Measurements from ENCODE around the gene DRAP1. TPM values are rescaled to one million over a fixed set of nuclear protein-coding genes. Genes with fewer than 3 reads are reported as not detected.

DRAP1 gene
- total RNA-seq (2014; rRNA removed; shearing (Covaris generic)), result 223 and 307 TPM in 2 replicates
- polyA plus RNA-seq (2016; fragmentation: Nextera tagmentation; extraction: Ambion mirVana), result 517 and 533 TPM in 2 replicates

GRCh38 chr11:65919141-65919572 lies at the start of gene DRAP1:
Gene DRAP1 (plus strand): TSS chr11:65919426. CDS start chr11:65919502, 76 bp downstream.
- H3K9me3 ChIP-seq (ENCODE audit: low read depth), result no peaks in the 10 kb centered on the region
- peaks cover 67% of the 10 kb centered on the region for H3K79me2 ChIP-seq (ENCODE audit: insufficient read depth)
- H2AFZ ChIP-seq, result peak within 1 kb of the TSS; percentile 23
- H3K4me2 ChIP-seq (ENCODE audit: unreplicated experiment), result peak within 1 kb of the TSS; percentile 87
- no peaks in the 10 kb centered on the region for H4K20me1 ChIP-seq (ENCODE audit: insufficient read depth)
- no peak for TF ChIP-seq EZH2phosphoT487 (IDR thresholded peaks at IDR 0.05; ENCODE audit: insufficient read depth, low read depth)
- TF ChIP-seq EZH2 (IDR thresholded peaks at IDR 0.05; ENCODE audit: insufficient read depth, poor library complexity, severe bottlenecking), result no peak
- H3K4me3 ChIP-seq, result peak within 1 kb of the TSS; percentile 93
- peaks cover 43% of the 10 kb centered on the region for H3K4me1 ChIP-seq (ENCODE audit: insufficient read depth)
- no peaks in the 10 kb centered on the region for H3K27me3 ChIP-seq (replicated peaks; ENCODE audit: insufficient read depth)
- peak; percentile 100 for DNase-seq
- 1 to 2% methylated on average over 21 to 51 of the region's 59 CpGs for WGBS, 2 experiments (ENCODE audit: low coverage in 1 of 2, low lambda C conversion rate in 2 of 2, missing lambda C conversion rate in 2 of 2)
- H3K36me3 ChIP-seq (ENCODE audit: low read depth), result peaks cover 19% of the 10 kb centered on the region; the same call in 1 of the 2 replicates
- peak within 1 kb of the TSS; percentile 96 for H3K9ac ChIP-seq
- H3F3A ChIP-seq (ENCODE audit: insufficient read depth), result peaks cover 53% of the 10 kb centered on the region
- H3K27ac ChIP-seq, result peak within 1 kb of the TSS; percentile 99
- in situ Hi-C loops (cut with MboI), result no loop called here
- no peaks in the 10 kb centered on the region for H3K9me2 ChIP-seq (ENCODE audit: insufficient read depth)

GRCh38 chr11:65869643-65870306 lies 49.5 kb upstream of the DRAP1 start:
- H3K4me3 ChIP-seq, result no peak overlapping the region
- H3K4me2 ChIP-seq (ENCODE audit: unreplicated experiment), result no peak overlapping the region
- H2AFZ ChIP-seq, result no peak overlapping the region
- peaks cover 16% of the 10 kb centered on the region for H3K4me1 ChIP-seq (ENCODE audit: insufficient read depth)
- in situ Hi-C loops (cut with MboI), result no loop called here
- peaks cover 48% of the 10 kb centered on the region for H3F3A ChIP-seq (ENCODE audit: insufficient read depth)
- H3K9me2 ChIP-seq (ENCODE audit: insufficient read depth), result no peaks in the 10 kb centered on the region
- H3K27ac ChIP-seq, result no peak overlapping the region
- H4K20me1 ChIP-seq (ENCODE audit: insufficient read depth), result no peaks in the 10 kb centered on the region
- no peak for DNase-seq
- TF ChIP-seq EZH2 (IDR thresholded peaks at IDR 0.05; ENCODE audit: insufficient read depth, poor library complexity, severe bottlenecking), result no peak
- TF ChIP-seq EZH2phosphoT487 (IDR thresholded peaks at IDR 0.05; ENCODE audit: insufficient read depth, low read depth), result no peak
- no peaks in the 10 kb centered on the region for H3K9me3 ChIP-seq (ENCODE audit: low read depth)
- H3K27me3 ChIP-seq (replicated peaks; ENCODE audit: insufficient read depth), result no peaks in the 10 kb centered on the region
- WGBS, 2 experiments (ENCODE audit: low coverage in 1 of 2, low lambda C conversion rate in 2 of 2, missing lambda C conversion rate in 2 of 2), result 85 to 86% methylated on average over 24 of the region's 24 CpGs
- H3K36me3 ChIP-seq (ENCODE audit: low read depth), result peaks cover 25% of the 10 kb centered on the region; the same call in 1 of the 2 replicates
- H3K9ac ChIP-seq, result no peak overlapping the region; the same call in 1 of the 2 replicates
- H3K79me2 ChIP-seq (ENCODE audit: insufficient read depth), result peaks cover 46% of the 10 kb centered on the region

- Histone ChIP-seq H3K27ac (no peak overlapping the region), H3K9ac (peak overlapping the region; percentile 93), H3F3A (ENCODE audit: insufficient read depth) (peaks cover 48% of the 10 kb centered on the region), H3K9me2 (ENCODE audit: insufficient read depth) (no peaks in the 10 kb centered on the region), H3K4me2 (ENCODE audit: unreplicated experiment) (no peak overlapping the region), H3K4me3 (peak overlapping the region; percentile 85; the same call in 1 of the 2 replicates), H3K36me3 (ENCODE audit: low read depth) (peaks cover 25% of the 10 kb centered on the region; the same call in 1 of the 2 replicates), H2AFZ (no peak overlapping the region), H3K4me1 (ENCODE audit: insufficient read depth) (peaks cover 16% of the 10 kb centered on the region), H3K79me2 (ENCODE audit: insufficient read depth) (peaks cover 46% of the 10 kb centered on the region), H3K9me3 (ENCODE audit: low read depth) (no peaks in the 10 kb centered on the region), H3K27me3 (replicated peaks; ENCODE audit: insufficient read depth) (no peaks in the 10 kb centered on the region), H4K20me1 (ENCODE audit: insufficient read depth) (no peaks in the 10 kb centered on the region)
- in situ Hi-C loops (cut with MboI), result no loop called here
- no peak for DNase-seq
- TF ChIP-seq EZH2 (IDR thresholded peaks at IDR 0.05; ENCODE audit: insufficient read depth, poor library complexity, severe bottlenecking), result no peak
- no peak for TF ChIP-seq EZH2phosphoT487 (IDR thresholded peaks at IDR 0.05; ENCODE audit: insufficient read depth, low read depth)
- 87 to 92% methylated on average over 11 of the region's 11 CpGs for WGBS, 2 experiments (ENCODE audit: low coverage in 1 of 2, low lambda C conversion rate in 2 of 2, missing lambda C conversion rate in 2 of 2)
Measured at GRCh38 chr11:65870307-65870658, 48.9 kb upstream of the DRAP1 start.

GRCh38 chr11:65870706-65871681 lies 48.2 kb upstream of the DRAP1 start:
- peak overlapping the region; percentile 74 for H3K27ac ChIP-seq
- in situ Hi-C loops (cut with MboI), result no loop called here
- H3F3A ChIP-seq (ENCODE audit: insufficient read depth), result peaks cover 43% of the 10 kb centered on the region

More at GRCh38 chr11:65870706-65871681, 48.2 kb upstream of the DRAP1 start:
- H2AFZ ChIP-seq, result no peak overlapping the region
- peak overlapping the region; percentile 93 for H3K9ac ChIP-seq
- no peaks in the 10 kb centered on the region for H3K9me3 ChIP-seq (ENCODE audit: low read depth)
- H3K4me3 ChIP-seq, result peak overlapping the region; percentile 85
- peaks cover 46% of the 10 kb centered on the region for H3K79me2 ChIP-seq (ENCODE audit: insufficient read depth)
- H4K20me1 ChIP-seq (ENCODE audit: insufficient read depth), result no peaks in the 10 kb centered on the region
- H3K4me2 ChIP-seq (ENCODE audit: unreplicated experiment), result peak overlapping the region; percentile 89
- H3K4me1 ChIP-seq (ENCODE audit: insufficient read depth), result peaks cover 16% of the 10 kb centered on the region
- no peaks in the 10 kb centered on the region for H3K27me3 ChIP-seq (replicated peaks; ENCODE audit: insufficient read depth)
- WGBS, 2 experiments (ENCODE audit: low coverage in 1 of 2, low lambda C conversion rate in 2 of 2, missing lambda C conversion rate in 2 of 2), result 76% methylated on average over 23 of the region's 24 CpGs
- no peak for DNase-seq
- peaks cover 25% of the 10 kb centered on the region; the same call in 1 of the 2 replicates for H3K36me3 ChIP-seq (ENCODE audit: low read depth)
- no peak for TF ChIP-seq EZH2 (IDR thresholded peaks at IDR 0.05; ENCODE audit: insufficient read depth, poor library complexity, severe bottlenecking)
- TF ChIP-seq EZH2phosphoT487 (IDR thresholded peaks at IDR 0.05; ENCODE audit: insufficient read depth, low read depth), result no peak
- no peaks in the 10 kb centered on the region for H3K9me2 ChIP-seq (ENCODE audit: insufficient read depth)
